MM.1S (cell line): ENCODE results near the gene FAM124B.

Source experiments
- DNase-seq: peaks from one replicate; pipeline ENCODE4 v3.0.0-alpha.2; 2015
- H2AFZ ChIP-seq: fragments of 300-600 bp; sonication (generic); 2 replicates; pipeline ENCODE4 v1.6.0; 2016; ENCODE audit warnings: antibody characterized with exemption, low read length
- H3F3A ChIP-seq: fragments of 300-600 bp; sonication (generic); 2 replicates; pipeline ENCODE4 v1.6.1; 2016; ENCODE audit warnings: mild to moderate bottlenecking, antibody characterized with exemption, low read length, moderate library complexity, mixed read lengths; ENCODE audit not compliant: insufficient read depth
- H3K27ac ChIP-seq: fragments of 300-600 bp; sonication (generic); 2 replicates; pipeline ENCODE4 v1.5.1; 2016; ENCODE audit warnings: mild to moderate bottlenecking, low read length
- H3K27me3 ChIP-seq: fragments of 300-600 bp; sonication (generic); replicated peaks from 2 replicates; pipeline ENCODE4 v1.6.0; 2016; ENCODE audit warnings: low read length; ENCODE audit not compliant: insufficient read depth
- H3K36me3 ChIP-seq: fragments of 300-600 bp; sonication (generic); replicated peaks from 2 replicates; pipeline ENCODE4 v1.6.1; 2016; ENCODE audit warnings: mild to moderate bottlenecking, low read length, mixed read lengths; ENCODE audit not compliant: insufficient read depth
- H3K4me1 ChIP-seq: fragments of 300-600 bp; sonication (generic); 2 replicates; pipeline ENCODE4 v1.6.1; 2016; ENCODE audit warnings: low read length, mixed read lengths
- H3K4me2 ChIP-seq: fragments of 300-600 bp; sonication (generic); 2 replicates; pipeline ENCODE4 v1.6.0; 2016; ENCODE audit warnings: low read depth, low read length
- H3K4me3 ChIP-seq: fragments of 300-600 bp; sonication (generic); 2 replicates; pipeline ENCODE4 v1.5.1; 2016; ENCODE audit warnings: low read length, mixed read lengths
- H3K79me2 ChIP-seq: fragments of 300-600 bp; sonication (generic); 2 replicates; pipeline ENCODE4 v1.6.1; 2016; ENCODE audit warnings: mixed run types, low read length, mixed read lengths
- H3K9ac ChIP-seq: fragments of 300-600 bp; sonication (generic); 2 replicates; pipeline ENCODE4 v1.6.1; 2016; ENCODE audit warnings: low read length, mixed read lengths
- H3K9me2 ChIP-seq: fragments of 300-600 bp; sonication (generic); replicated peaks from 2 replicates; pipeline ENCODE4 v1.6.1; 2016; ENCODE audit warnings: mild to moderate bottlenecking, low read length, mixed read lengths; ENCODE audit not compliant: insufficient read depth
- H3K9me3 ChIP-seq: fragments of 300-600 bp; sonication (generic); replicated peaks from 2 replicates; pipeline ENCODE4 v1.6.1; 2016; ENCODE audit warnings: mild to moderate bottlenecking, low read length, mixed read lengths; ENCODE audit not compliant: insufficient read depth
- H4K20me1 ChIP-seq: fragments of 300-600 bp; sonication (generic); 2 replicates; pipeline ENCODE4 v1.6.1; 2016; ENCODE audit warnings: mild to moderate bottlenecking, low read length, moderate library complexity, mixed read lengths; ENCODE audit not compliant: insufficient read depth
- CTCF ChIP-seq: fragments of 300-600 bp; sonication (generic); IDR thresholded peaks from 2 replicates; pipeline ENCODE4 v1.5.1; 2016; ENCODE audit warnings: antibody characterized with exemption, low read length, mixed read lengths
- EZH2 ChIP-seq: fragments of 300-600 bp; sonication (generic); optimal IDR thresholded peaks from 2 replicates; pipeline ENCODE3; 2017; ENCODE audit warnings: low read depth, mild to moderate bottlenecking, antibody characterized with exemption, low read length, mixed read lengths
- EZH2phosphoT487 ChIP-seq: fragments of 300-600 bp; sonication (generic); IDR thresholded peaks from 2 replicates; pipeline ENCODE4 v1.6.1; 2018; ENCODE audit warnings: antibody characterized with exemption, low read length

Gene FAM124B

GRCh38 chr2:224333726-224334482 lies 68.0 kb downstream of the FAM124B start:
- Histone ChIP-seq H3K9me2 (no peaks in the 10 kb centered on the region), H3K36me3 (no peaks in the 10 kb centered on the region), H4K20me1 (no peaks in the 10 kb centered on the region), H2AFZ (no peak overlapping the region), H3K9me3 (no peaks in the 10 kb centered on the region), H3K4me3 (no peak overlapping the region), H3F3A (no peaks in the 10 kb centered on the region), H3K27me3 (no peaks in the 10 kb centered on the region), H3K4me1 (no peaks in the 10 kb centered on the region), H3K27ac (no peak overlapping the region), H3K4me2 (no peak overlapping the region), H3K9ac (no peak overlapping the region), H3K79me2 (no peaks in the 10 kb centered on the region)
- DNase-seq = no peak
- TF ChIP-seq EZH2 = no peak
- TF ChIP-seq EZH2phosphoT487 = no peak
- no peak for TF ChIP-seq CTCF

- Histone ChIP-seq H4K20me1 (no peaks in the 10 kb centered on the region), H3K4me2 (no peak overlapping the region), H3K9me3 (no peaks in the 10 kb centered on the region), H3K27me3 (no peaks in the 10 kb centered on the region), H3K79me2 (no peaks in the 10 kb centered on the region), H3K36me3 (no peaks in the 10 kb centered on the region), H3K9me2 (no peaks in the 10 kb centered on the region), H3F3A (no peaks in the 10 kb centered on the region), H3K4me3 (no peak overlapping the region), H3K4me1 (no peaks in the 10 kb centered on the region), H3K27ac (no peak overlapping the region), H2AFZ (no peak overlapping the region), H3K9ac (no peak overlapping the region)
- no peak for DNase-seq
- TF ChIP-seq EZH2 (no peak), EZH2phosphoT487 (no peak), CTCF (no peak)
Measured at GRCh38 chr2:224331698-224332097, 70.2 kb downstream of the FAM124B start.

- DNase-seq = no peak
- Histone ChIP-seq H3K9me3 (no peaks in the 10 kb centered on the region), H3K9ac (no peak overlapping the region), H3K36me3 (no peaks in the 10 kb centered on the region), H3K79me2 (no peaks in the 10 kb centered on the region), H3K27me3 (no peaks in the 10 kb centered on the region), H4K20me1 (no peaks in the 10 kb centered on the region), H3K4me3 (no peak overlapping the region), H3K4me1 (no peaks in the 10 kb centered on the region), H3K9me2 (no peaks in the 10 kb centered on the region), H3K27ac (no peak overlapping the region), H3F3A (no peaks in the 10 kb centered on the region), H3K4me2 (no peak overlapping the region), H2AFZ (no peak overlapping the region)
- no peak for TF ChIP-seq CTCF
Measured at GRCh38 chr2:224328798-224329197, 73.1 kb downstream of the FAM124B start.
